NCI-H146 treated with DMSO at 0.1 percent for 48 hours (cell line): ENCODE data around the gene C10orf105.

Source experiments
- DNase-seq: peaks from one replicate; lab custom pipeline; 2025; ENCODE audit not compliant: unreplicated experiment; lab: John Stamatoyannopoulos, UW

C10orf105 gene

DNA sequence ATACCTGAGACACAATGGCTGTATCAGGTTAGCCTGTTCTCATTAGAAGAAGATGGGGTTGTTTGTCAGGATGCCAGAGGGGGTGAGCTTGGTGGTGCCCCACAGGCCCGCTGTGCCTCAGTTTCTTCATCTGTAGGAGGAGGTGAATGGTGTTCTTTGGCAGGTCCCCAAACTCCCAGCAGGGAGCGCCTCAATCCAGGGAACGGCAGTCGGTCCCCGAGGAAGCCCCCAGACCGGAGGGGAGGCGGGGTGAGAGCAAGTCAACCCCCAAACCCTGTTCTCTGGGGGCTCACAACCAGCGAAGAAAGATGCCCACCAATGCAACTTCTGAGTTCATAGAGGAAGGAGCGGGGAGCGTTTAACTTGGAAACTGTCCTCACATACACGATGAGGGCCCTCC, 16.0 kb downstream of the C10orf105 start:
- DNase-seq, result no peak

DNA sequence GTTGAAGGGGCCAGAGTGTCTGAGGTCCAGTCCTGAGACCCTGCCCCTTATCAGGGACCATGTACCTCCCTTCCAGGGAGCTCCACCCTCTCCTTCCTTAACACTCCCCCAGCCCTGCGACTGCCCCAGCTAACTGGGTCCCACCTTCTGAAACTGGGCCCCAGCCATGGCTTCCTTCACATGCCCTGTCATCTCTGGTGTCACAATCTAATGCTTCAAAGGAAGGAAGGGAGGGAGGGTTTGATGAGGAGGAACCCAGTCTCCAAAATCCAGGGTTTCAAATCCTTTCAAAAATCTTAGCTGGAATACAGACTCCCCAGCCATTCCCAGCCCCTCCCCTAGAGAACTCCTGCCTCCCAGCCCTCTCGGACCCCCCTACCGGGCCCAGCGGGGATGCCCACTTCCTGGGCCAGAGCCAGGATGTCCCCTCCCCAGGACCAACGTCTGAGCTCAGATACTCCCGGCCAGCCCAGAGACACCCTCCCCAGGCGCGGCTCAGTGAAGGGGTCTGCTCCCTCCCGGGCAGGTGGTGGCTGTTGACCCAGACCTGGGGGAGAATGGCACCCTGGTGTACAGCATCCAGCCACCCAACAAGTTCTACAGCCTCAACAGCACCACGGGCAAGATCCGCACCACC, 18.0 kb downstream of the C10orf105 start:
- no peak for DNase-seq

DNA sequence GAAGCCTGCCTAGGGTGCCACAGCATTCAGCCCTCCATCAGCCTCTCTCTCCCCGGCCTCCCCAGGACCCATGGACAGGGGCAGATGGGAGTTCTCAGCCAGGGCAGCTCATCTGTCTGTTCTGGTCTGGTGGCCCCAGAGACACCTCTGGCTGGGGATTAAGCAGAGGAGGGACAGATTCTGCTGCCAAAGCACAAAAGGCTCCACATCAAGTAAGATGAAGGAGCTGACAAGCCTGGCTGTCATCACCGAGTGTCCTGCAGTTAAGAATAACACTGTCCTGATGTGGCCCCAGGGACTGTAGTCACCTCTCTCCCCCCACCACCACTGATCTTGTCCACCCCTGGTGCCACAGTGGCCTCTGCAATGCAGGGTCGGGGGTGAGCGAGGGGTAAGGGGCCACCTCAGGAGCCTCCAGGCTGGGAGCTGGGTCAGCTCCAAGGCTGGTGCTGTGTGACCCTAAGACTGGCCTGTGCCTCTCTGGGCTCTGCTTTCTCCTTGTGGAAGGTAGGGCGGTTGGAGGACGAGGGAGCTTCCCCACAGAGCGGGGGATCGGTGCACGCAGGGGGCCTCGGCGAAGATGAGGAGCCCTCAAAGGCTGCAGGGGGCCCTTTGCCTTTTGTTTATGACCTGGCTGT, 18.7 kb downstream of the C10orf105 start:
- DNase-seq, result no peak

DNA sequence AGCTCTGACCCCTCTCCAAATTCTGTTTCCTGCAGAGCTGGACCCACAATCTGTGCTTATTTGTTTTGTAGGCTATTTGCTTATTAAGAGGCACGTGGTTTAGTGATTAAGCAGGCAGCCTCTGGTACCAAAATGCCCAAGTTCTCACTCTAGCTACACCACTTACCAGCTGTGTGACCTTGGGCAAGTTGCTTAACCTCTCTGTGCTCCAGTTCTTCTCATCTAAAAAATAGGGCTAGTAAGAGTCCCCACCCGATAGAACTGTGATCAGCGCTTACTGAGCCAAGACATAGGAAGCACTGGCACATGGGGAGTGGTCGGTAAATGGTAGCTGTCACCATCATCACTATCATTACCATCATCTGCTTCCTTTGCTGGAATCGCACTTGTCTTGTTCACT, 20.8 kb downstream of the C10orf105 start:
- DNase-seq, result no peak

DNA sequence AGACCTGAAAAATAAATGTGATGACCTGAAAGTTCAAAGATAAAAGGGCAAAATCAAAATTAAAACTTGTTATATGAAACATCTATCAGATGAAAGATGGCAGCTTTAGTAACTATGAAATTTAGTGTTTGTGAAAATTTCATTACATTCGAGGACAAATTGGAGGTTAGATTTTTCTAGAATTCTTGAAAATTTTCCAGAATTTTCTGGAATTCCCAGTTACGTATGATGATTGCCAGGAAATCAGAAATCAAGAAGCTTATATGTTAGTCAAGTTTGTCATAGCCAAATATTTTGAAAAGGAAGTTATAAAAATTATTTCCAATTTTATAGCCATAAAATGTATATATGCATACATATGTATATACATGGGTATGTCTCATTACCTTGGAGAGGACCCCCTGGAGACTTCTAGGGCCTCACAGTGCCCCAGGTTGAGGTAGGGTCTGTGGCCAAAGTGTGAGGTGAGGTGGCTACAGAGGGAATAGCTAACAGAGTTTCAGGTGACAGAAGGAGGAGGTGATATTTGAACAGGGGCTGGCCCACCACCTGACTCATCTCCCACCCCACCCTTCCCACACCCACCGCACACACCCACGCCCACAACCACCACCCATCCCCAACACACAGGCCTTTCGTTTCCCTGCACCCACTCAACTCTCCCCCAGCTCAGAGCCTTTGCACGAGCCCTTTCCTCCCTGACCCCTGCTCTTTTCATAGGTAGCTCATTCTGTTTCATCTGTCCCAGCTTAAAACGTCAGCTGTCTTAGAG, 21.5 kb downstream of the C10orf105 start:
- no peak for DNase-seq

DNA sequence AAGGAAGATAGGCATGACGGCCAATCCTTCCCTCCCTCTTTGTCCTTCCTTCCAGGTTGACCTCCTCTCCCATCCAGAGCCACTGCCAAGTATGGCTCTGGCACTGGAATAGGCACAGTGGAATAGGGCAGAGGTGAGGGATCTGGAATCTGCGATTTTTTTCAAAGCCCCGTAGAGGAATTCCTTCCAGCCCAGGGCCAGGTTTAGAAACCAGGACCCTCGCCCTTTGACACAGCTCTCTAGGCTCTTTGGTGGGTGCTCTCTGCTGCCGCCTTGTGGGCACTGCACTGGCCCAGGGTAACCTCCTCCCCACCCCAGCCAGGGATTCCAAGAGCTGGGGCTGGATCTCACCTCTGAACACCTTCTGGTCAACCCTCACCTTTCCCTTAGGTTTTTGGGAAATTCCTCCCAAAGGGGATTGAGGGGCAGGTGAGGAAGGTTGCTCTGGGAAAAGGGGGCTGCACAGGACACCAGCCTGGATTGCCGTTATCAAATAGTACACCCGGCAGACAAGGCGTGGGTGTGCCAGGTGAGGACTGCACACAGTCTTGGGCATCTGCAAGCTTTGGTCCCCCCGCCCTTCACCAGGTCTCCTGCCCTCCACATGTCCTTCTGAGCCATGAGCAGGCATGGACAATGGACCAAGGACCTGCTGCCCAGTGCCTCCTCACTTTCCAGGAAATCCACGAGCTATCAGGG, 22.8 kb downstream of the C10orf105 start:
- DNase-seq, result peak; percentile 16

DNA sequence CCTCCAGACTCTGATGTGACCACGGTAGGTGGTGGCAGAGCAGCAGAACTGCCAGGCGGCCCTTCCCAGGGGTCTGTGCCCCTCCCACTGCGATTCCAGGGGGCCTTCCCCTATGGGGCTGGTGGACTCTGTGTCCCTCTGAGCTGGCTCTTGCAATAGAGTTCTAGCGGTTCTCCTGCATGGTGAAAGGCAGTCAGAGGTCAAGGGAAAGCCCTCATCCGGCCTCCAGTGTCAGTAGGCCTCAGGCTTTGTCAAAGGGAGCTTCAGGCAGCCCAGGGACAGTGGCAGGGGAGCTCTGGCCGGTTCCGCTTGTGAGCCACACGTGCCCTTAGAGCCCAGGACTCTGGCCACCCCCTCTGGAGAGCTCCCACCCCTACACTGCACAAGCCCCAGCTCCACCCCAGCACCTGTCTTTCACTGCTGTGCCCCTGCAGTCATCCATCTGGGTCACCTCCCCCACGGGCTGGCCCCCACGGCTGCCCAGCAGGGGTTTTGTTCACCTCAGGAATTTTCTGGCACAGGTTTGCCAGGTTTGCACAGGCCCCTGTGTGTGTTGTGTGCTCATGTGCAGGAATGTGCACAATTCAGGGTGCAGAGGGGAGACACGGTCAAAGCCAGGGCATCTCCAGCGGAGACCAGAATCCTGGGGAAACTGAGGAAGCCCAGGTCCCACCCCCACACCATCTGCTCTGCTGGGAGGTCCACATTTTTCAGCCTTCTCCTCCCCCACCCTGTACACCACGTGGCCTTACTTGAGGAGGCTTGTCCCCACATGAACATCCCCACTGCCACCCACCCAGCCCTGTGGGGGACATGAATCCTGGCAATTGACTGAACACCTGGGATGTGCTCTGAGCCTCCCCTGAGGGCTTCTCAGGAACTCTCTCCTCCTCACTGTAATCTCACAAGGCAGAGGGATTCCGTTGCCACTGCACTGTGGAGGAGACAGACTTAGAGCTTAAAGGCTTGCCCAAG, 23.8 kb downstream of the C10orf105 start:
- DNase-seq, result no peak

DNA sequence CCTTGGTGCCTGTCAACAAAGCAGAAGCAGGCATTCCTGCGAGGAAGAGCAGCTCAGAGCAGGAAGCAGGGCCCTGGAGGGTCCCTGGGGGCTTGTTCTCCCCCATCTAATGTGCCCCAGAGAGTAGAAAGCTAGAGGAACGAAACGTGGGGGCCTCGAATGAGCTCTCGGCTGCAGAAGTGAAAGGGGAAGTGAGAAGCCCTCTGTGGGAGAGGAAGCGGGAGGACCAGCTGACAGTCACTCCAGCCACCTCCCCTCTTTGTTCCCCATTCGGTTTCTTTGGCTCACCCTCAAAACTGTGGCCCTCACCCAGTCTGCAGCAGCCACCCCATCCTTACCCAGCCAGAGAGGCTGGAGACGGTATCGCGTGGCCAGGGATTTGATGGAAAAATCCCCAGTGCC, 25.0 kb downstream of the C10orf105 start:
- DNase-seq, result no peak

DNA sequence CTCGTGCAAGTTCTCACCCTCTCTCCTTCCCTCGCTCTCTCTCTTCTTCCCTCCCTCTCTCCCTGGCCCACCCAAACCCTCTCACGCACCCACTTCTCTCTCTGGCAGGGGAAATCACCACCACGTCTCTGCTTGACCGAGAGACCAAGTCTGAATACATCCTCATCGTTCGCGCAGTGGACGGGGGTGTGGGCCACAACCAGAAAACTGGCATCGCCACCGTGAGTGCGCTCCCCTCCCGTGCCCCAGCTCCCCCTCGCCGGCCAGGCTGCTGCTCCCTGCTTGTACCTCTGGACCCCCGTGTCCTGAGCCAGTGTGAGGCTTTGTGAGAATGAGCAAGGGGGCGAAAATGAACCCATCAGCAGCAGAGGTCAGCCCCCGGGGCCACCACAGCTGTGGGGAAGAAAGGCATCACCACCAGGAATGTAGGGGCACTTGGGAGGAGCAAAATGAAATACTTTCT, 25.5 kb downstream of the C10orf105 start:
- no peak for DNase-seq

DNA sequence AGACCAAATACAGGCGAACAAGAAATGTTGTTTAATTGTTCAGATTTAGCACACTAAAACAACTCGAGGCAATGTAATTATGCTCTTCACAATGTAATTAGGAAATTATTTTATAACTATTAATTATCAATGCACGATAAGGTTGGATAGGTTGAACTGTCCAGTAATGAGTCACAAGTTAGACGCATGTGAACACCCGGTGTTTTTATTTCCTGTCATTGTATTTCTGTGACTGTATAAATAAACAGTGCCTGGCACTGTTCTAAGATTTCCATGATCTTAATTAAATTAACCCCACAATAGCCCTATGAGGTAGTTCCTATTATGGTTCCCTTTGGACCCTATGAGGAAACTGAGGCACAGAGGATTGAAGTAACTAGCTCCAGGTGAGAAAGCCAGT, 26.2 kb downstream of the C10orf105 start:
- peak; percentile 3 for DNase-seq

DNA sequence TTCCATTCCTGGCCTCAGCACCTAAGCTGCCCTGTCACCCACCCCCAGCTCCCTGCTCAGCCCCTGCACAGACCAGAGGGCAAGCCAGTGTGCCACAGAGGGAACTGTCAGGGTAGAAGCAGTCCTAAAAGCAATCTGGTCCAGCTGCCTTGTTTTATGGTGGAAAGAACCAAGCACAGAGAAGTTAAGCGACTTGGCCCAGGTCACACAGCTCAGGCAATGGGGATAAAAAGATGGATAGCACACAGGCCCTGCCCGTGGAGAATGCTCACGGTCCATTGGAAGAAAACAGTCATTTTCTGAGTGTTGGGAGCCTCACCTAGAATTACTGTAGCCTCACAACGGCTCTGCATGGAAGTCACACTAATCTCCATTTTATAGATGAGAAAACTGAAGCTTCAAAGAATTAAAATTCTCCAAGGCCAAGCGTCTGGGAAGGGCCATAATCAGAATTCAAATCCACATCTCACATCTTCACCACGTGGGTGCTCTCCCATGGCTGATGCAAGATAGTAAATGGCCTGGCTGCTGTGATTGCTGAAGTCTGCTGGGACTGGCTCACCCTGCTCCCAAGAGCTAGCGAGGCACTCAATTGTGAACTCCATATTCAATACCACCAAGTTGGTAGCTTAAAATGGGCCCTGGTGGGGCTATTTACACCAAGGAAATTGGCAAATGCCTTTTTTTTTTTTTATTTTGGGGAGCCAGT, 26.8 kb downstream of the C10orf105 start:
- no peak for DNase-seq

DNA sequence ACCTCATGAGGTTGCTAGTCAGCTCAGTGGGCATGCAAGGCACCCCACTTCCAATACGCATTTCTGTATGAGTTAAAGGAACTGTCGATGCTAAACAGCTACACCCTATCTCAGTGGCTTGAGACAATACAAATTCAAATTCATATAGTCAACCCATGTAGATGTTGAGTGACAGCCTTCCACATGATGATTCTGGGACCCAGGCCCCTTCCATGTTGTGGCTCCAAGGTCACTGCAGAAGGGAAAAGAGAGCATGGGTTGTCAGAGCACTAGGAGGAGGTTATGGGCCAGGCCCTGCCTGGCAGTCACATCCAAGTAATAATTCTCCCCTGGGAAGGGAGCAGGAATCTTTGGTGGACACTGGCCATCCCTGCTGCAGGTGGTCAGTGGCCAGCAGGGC, 28.2 kb downstream of the C10orf105 start:
- DNase-seq, result no peak

DNA sequence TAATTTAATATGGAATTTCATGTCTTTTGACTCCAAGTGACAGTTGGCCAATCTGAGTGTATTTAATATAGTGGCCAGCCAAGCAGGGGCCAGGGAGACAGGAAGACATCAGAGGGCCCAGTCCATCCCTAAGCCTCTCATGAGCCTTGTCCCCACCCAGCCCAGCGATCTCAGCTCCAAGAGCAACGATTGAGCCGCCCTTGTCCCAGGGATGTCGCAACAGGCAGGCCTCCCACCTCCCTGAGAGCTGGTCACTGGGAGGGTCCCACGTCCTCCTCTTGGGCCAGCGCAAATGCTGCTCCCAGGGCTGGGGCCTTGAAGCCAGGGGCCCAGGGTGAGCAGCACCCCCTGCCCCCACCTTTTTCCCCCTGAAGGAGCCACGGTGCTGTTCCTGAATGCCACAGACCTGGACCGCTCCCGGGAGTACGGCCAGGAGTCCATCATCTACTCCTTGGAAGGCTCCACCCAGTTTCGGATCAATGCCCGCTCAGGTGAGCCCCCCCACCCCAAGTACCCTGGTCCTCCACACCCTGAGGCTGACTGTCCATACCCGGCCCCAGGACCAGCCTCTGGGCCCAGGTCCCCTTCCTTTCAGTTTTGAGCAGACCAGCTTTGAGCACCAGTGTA, 29.4 kb downstream of the C10orf105 start:
- no peak for DNase-seq

DNA sequence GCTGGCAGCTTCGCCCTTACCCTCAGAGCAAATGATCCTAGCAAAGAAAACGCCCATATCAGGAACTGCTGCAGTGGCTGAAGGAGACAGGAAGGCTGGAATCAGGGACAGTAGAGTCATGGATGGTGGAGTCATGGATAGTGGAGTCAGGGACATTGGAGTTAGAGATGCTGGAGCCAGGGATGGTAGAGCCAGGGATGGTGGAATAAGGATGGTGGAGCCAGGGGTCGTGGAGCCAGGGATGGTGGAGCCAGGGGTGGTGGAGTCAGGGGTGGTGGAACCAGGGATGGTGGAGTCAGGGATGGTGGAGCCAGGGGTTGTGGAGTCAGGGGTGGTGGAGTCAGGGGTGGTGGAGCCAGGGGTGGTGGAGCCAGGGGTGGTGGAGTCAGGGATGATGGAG, 31.3 kb downstream of the C10orf105 start:
- DNase-seq, result no peak

DNA sequence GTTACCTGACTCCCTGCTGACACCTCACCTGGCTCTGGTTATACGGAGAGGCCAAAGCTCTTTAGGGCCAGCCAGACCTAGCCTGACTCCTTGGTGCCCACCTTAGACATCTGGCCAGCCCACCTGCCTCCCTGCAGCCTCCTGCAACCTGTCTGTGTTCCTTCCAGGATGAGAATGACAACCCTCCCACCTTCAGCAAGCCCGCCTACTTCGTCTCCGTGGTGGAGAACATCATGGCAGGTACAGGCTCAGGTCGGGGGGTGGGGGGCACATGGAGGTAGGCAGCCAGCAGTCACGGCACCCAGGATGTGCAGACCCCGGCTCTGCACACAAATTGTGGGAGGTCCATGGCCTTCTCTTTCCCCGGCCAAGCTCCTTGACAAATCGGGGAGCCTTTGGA, 32.1 kb downstream of the C10orf105 start:
- DNase-seq, result no peak

DNA sequence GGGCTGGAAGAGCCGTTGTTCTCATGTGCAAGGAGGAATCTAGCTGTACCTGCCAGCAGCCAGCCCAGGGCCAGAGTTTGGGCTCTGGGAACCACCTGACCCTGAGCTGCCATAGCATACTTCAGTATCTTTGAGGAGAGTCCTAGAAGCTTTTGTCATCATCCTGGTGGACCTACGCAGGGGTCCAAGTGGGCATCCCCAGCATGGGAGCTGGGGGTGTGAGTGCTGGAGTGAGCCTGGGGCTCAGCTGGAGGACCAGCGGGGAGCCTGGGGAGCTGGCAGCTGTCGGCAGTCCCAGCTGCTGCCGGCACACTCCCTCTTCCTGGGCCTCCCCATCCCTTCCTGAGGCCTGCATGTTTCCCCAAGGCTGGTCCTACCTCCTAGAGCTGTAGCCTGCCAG, 32.5 kb downstream of the C10orf105 start:
- peak; percentile 69 for DNase-seq

DNA sequence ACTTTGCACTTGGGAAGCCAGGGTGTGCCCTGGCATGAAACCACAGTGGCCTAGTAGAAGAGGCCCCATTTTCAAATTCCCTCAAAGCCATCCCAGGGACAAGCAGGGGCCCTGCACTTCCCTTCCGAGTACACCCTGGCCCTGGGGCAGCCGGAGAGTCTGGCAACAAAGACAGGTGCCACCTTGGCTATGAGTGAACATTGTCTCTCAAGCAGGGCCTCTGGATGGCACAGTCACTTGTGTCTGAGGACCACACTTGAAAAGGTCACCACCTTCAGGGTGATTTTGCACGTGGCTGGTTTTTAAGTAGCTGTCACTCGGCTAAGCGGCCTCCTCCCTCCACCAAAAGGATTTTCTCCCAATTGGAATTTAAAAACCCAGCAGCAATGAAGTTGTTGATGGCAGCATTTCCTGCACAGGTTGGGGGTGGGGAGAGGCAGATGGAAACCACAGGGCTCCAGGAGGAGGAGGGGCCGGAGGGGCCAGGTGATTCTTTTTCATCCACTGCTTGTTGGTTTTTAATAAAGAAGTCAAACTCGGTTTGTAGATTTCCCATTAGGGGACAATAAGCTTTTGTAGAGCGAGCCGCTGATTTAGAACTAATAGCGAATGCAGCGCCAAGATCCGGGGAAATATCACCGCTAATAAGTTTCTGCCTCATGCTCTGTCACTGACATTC, 33.9 kb downstream of the C10orf105 start:
- no peak for DNase-seq

DNA sequence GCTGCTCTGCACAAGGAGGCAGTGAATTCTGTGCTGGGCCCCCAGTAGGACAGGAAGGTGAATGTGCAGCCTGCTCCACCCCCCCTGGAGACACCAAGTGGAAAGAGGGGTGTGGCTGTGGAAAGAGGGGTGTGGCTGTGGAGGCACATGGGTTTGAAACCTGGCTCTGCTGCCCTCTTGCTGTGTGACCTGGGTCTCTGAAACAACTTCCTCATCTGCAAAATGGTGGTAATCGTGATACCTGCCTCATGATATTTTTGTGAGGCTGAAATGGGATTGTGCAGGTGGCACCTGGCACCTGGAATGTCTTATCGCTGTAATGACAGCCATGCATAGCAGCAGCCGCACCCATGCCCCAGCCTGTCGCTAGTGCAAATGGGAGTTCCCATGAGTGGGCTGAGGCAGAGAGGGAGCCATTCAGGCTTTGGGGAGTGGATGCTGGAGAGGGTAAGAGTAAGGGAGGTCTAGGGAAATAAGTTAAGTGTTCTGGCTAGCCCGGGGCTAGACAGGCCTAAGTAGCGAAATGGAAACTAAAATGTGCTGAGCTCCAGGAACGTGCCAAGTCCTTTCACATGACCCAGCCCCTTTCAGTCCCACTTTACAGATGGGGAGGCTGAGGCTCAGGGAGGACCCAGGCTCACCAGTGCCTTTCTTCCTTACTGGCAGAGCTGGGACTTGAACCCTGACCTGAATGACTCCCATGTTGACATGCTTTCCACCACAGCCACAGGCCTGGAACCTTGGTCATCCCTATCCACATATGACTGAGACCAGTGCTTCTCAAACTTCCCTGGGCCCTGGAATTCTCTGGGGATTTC, 35.0 kb downstream of the C10orf105 start:
- DNase-seq, result no peak
